Heart right ventricle (tissue), 16 donors: ENCODE results near the gene ARHGAP19. TPM values are rescaled to one million over a fixed set of nuclear protein-coding genes. Genes with fewer than 3 reads are reported as not detected.
A peak's percentile ranks its signal among the peaks of the same experiment; 100 is the strongest.

ENCODE experiments used
- ATAC-seq, 8 donors: fragments of 200-7000 bp; cut with Tn5 transposase; one replicate each; pipeline ENCODE4 v1.9.1; 2020; ENCODE audit warnings: mild to moderate bottlenecking in 8 of 8, moderate library complexity in 8 of 8, moderate number of reproducible peaks in 1 of 8
- DNase-seq, 2 donors: peaks; one replicate each; pipeline ENCODE4 v3.0.0-alpha.2; 2020
- H3K27ac ChIP-seq, 10 donors: fragments of 200-600 bp; sonication (generic) in 2 of 10; one replicate each; pipeline versions ENCODE4 v1.5.0 to v1.8.0; 2020 to 2022; ENCODE audit warnings: mild to moderate bottlenecking in 3 of 10
- H3K27me3 ChIP-seq, 7 donors: fragments of 200-600 bp; one replicate each; pipeline ENCODE4 v1.8.0; 2021 to 2022; ENCODE audit warnings: mild to moderate bottlenecking in 2 of 7
- H3K36me3 ChIP-seq, 9 donors: fragments of 200-600 bp; sonication (generic) in 1 of 9; one replicate each; pipeline versions ENCODE4 v1.5.0 to v1.8.0; 2020 to 2022; ENCODE audit warnings: mild to moderate bottlenecking in 2 of 9
- H3K4me1 ChIP-seq, 9 donors: fragments of 200-600 bp; sonication (generic) in 1 of 9; one replicate each; pipeline versions ENCODE4 v1.5.0 to v1.8.0; 2020 to 2022; ENCODE audit warnings: mild to moderate bottlenecking in 4 of 9
- H3K4me3 ChIP-seq, 10 donors: fragments of 200-600 bp; sonication (generic) in 2 of 10; one replicate each; pipeline versions ENCODE4 v1.5.0 to v1.8.0; 2020 to 2022; ENCODE audit warnings: mild to moderate bottlenecking in 7 of 10, moderate library complexity in 2 of 10
- H3K9me3 ChIP-seq, 11 donors: fragments of 200-600 bp in 10 of 11; sonication (generic) in 2 of 11; one replicate each; pipeline versions ENCODE4 v1.5.0 to v1.8.0; 2013 to 2022; ENCODE audit warnings: mild to moderate bottlenecking in 2 of 11, control low read depth in 1 of 11, moderate library complexity in 1 of 11
- CTCF ChIP-seq, 9 donors: fragments of 200-600 bp; sonication (generic) in 2 of 9; IDR thresholded peaks; one replicate each; pipeline versions ENCODE4 v1.5.0 to v1.8.0; 2021 to 2022; ENCODE audit warnings: antibody characterized with exemption in 9 of 9, mild to moderate bottlenecking in 5 of 9, moderate library complexity in 1 of 9
- WGBS, 2 donors: extraction: QIAGEN DNeasy Blood & Tissue Kit; methylation state at CpG; one replicate each; pipeline ENCODE4 v1.1.7; 2013; ENCODE audit warnings: inconsistent platforms in 1 of 2; 5-methylcytosine and 5-hydroxymethylcytosine counted together
- intact Hi-C, 10 donors: fragments of 100-400 bp; cut with DNase I; formaldehyde crosslinking; loops; one replicate each; pipeline versions ENCODE4 v1.11.1 to v1.14.2; 2022
- polyA plus RNA-seq, 2 donors: library from polyadenylated mRNA; stranded (reverse); fragments of 200-250 nt; gene quantifications; one replicate each; pipeline ENCODE4 v1.2.3, GENCODE V29; 2013
- total RNA-seq, 10 donors: library from RNA; stranded (reverse); fragmentation: NEBNext Ultra II Directional in 3 of 10; extraction: Animal tissue kit (Norgen Biotek cat#: 25700) in 3 of 10; gene quantifications; one replicate each; pipeline versions ENCODE4 v1.2.1 to v1.2.4, GENCODE V29; 2021 to 2023
- donor health status: Arrhythmogenic right ventricular cardiomyopathy.
- donor health status: ischemic (EF 13 %, LVEDD 7.1; RV severe dilation, severe dysfunction).
- donor health status: healthy with polysubstance abuse.
- donor health status: DM: no; HTN: yes; CAD: no.
- donor health status: DM: no; HTN: no; CAD: no.
- donor health status: ischemic (EF 25% LVEDD 6.9; RV normal size, moderate dysfunction).
- donor health status: ischemic (EF 25% LVEDD 5.7; RV mildly dilated, moderate dysfunction).
- donor health status: healthy.
- donor health status: DM: yes; HTN: yes; CAD: no.
- donor health status: Ischemic cardiomyopathy.
- donor health status: ischemic (EF 35%, LVEDD 5.7; RV mildly dilated, moderate dysfunction).
- donor health status: nonischemic (EF 11% LVEDD 7.7; RV severe dilation, severe dysfunction).
- donor health status: DM: yes; HTN: yes; CAD: no.
- donor health status: PGD.
- donor health status: ischemic (EF 29% LVEDD 5.4; RV normal size, mild dysfunction).
- donor health status: nonischemic (EF 23%, LVEDD 6.1; RV moderate dilation, normal function).

The ARHGAP19 gene
- total and polyA plus RNA-seq, 12 donors: 1.5 to 6.2 (median 3.4) TPM

- H3K9me3 ChIP-seq: no peaks in the 10 kb centered on the region
- peak overlapping the region in 5 of 10 donors; percentile 21 to 37 (median 22) for H3K27ac ChIP-seq
- H3K4me1 ChIP-seq: peaks cover 0 to 6% (median 0%) of the 10 kb centered on the region in 9 donors
- intact Hi-C loops: no loop called here
- no peaks in the 10 kb centered on the region for H3K27me3 ChIP-seq
- TF ChIP-seq CTCF (IDR thresholded peaks at IDR 0.05): no peak
- WGBS, 2 donors: 85 to 87% methylated on average over 5 of the region's 5 CpGs
- no peak overlapping the region for H3K4me3 ChIP-seq
- DNase-seq (no peak), ATAC-seq (no peak)
- H3K36me3 ChIP-seq: peaks cover 0 to 58% (median 11%) of the 10 kb centered on the region in 9 donors
Measured at GRCh38 chr10:97255512-97256293, 36.7 kb downstream of the ARHGAP19 start.

GRCh38 chr10:97254694-97255093 is 37.7 kb downstream of the ARHGAP19 start:
- Histone ChIP-seq H3K27me3 (no peaks in the 10 kb centered on the region), H3K4me3 (no peak overlapping the region), H3K36me3 (peaks cover 0 to 58% (median 11%) of the 10 kb centered on the region in 9 donors), H3K4me1 (peaks cover 0 to 6% (median 0%) of the 10 kb centered on the region in 9 donors), H3K27ac (no peak overlapping the region), H3K9me3 (no peaks in the 10 kb centered on the region)
- ATAC-seq (no peak), DNase-seq (no peak)
- TF ChIP-seq CTCF (IDR thresholded peaks at IDR 0.05): no peak
- WGBS, 2 donors: 97 to 98% methylated on average over 3 of the region's 3 CpGs
- intact Hi-C loops: no loop called here

DNA sequence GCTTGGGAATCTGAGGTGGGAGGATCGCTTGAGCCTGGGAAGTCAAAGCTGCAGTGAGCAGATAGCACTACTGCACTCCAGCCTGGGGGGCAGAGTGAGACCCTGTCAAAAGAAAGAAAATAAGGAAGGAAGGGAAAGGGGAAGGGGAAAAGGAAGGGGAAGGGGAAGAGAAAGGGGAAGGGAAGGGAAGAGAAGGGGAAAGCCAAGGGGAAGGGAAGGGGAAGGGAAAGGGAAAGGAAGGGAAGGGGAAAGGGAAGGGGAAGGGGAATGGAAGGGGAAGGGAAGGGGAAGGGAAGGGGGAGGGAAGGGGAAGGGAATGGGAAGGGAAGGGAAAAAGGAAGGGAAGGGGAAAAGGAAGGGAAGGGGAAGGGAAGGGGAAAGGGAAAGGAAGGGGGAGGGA is 41.5 kb downstream of the ARHGAP19 start:
- Histone ChIP-seq H3K36me3 (peaks cover 0 to 62% (median 6%) of the 10 kb centered on the region in 9 donors), H3K27ac (no peak overlapping the region), H3K4me1 (peaks cover 0 to 3% (median 0%) of the 10 kb centered on the region in 9 donors), H3K4me3 (no peak overlapping the region), H3K9me3 (no peaks in the 10 kb centered on the region), H3K27me3 (no peaks in the 10 kb centered on the region)
- intact Hi-C loops: no loop called here
- TF ChIP-seq CTCF (IDR thresholded peaks at IDR 0.05): no peak
- DNase-seq: no peak
- no peak for ATAC-seq
- 90 to 97% methylated on average over 1 of the region's 1 CpG for WGBS, 2 donors

GRCh38 chr10:97243836-97244235 is 48.6 kb downstream of the ARHGAP19 start:
- no peak for ATAC-seq
- Histone ChIP-seq H3K9me3 (no peaks in the 10 kb centered on the region), H3K36me3 (peaks cover 0 to 87% (median 5%) of the 10 kb centered on the region in 9 donors), H3K4me1 (peaks cover 0 to 10% (median 0%) of the 10 kb centered on the region in 9 donors), H3K27me3 (no peaks in the 10 kb centered on the region), H3K4me3 (no peak overlapping the region), H3K27ac (no peak overlapping the region)
- TF ChIP-seq CTCF (IDR thresholded peaks at IDR 0.05): no peak
- intact Hi-C loops: loop anchor here in 1 of 10 donors (10.0 kb wide), 1 partner anchor 1041 kb away; no protein-coding TSS in a partner anchor
- DNase-seq: no peak
- WGBS, 2 donors: 52 to 59% methylated on average over 5 of the region's 5 CpGs
